ENCODE measurements around the gene C20orf141.

DNA sequence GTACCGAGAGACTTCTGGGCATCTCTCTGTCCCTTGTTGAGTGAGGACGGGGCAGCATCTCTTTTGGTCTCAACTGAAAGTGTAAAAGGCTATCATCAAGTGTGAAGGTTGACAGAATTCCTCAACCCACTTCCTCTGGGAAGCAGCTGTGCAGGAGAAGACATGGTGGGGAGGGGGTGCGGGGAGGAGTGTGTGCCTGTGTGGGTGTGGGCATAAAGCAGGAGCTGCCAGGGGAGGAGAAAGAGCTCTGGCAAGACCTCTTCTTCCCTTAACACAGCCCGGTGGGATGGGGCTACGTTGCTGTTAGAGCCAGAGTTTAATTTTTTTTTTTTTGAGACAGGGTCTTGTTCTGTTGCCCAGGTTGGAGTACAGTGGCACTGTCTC is 46.2 kb upstream of the C20orf141 start:
- TF ChIP-seq, protein P1, sequence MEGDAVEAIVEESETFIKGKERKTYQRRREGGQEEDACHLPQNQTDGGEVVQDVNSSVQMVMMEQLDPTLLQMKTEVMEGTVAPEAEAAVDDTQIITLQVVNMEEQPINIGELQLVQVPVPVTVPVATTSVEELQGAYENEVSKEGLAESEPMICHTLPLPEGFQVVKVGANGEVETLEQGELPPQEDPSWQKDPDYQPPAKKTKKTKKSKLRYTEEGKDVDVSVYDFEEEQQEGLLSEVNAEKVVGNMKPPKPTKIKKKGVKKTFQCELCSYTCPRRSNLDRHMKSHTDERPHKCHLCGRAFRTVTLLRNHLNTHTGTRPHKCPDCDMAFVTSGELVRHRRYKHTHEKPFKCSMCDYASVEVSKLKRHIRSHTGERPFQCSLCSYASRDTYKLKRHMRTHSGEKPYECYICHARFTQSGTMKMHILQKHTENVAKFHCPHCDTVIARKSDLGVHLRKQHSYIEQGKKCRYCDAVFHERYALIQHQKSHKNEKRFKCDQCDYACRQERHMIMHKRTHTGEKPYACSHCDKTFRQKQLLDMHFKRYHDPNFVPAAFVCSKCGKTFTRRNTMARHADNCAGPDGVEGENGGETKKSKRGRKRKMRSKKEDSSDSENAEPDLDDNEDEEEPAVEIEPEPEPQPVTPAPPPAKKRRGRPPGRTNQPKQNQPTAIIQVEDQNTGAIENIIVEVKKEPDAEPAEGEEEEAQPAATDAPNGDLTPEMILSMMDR (IDR thresholded peaks at IDR 0.05), result no peak
- TF ChIP-seq POLR2A (IDR thresholded peaks at IDR 0.05), result no peak
- no peak for TF ChIP-seq POLR2AphosphoS5 (IDR thresholded peaks at IDR 0.05)
